DOHH2 (cell line): ENCODE results near the gene NAA10.

ENCODE experiments used
- H3F3A ChIP-seq: fragments of 200-600 bp; sonication (generic), shearing (Covaris generic); 2 replicates; pipeline ENCODE4 v1.6.0; 2016; ENCODE audit warnings: antibody characterized with exemption, mild to moderate bottlenecking; ENCODE audit not compliant: control insufficient read depth, insufficient read depth
- H3K27ac ChIP-seq: fragments of 200-600 bp; sonication (generic); 2 replicates; pipeline ENCODE4 v1.5.1; 2014; ENCODE audit warnings: low read depth, mild to moderate bottlenecking, low read length, moderate library complexity
- H3K27me3 ChIP-seq: fragments of 200-600 bp; sonication (generic); 2 replicates; pipeline ENCODE4 v1.6.1; 2014; ENCODE audit warnings: mild to moderate bottlenecking, low read length, mixed read lengths; ENCODE audit not compliant: control insufficient read depth
- H3K36me3 ChIP-seq: fragments of 200-600 bp; sonication (generic); 2 replicates; pipeline ENCODE4 v1.6.1; 2014; ENCODE audit warnings: mild to moderate bottlenecking, low read length, moderate library complexity, mixed read lengths; ENCODE audit not compliant: control insufficient read depth
- H3K4me1 ChIP-seq: fragments of 200-600 bp; sonication (generic); 2 replicates; pipeline ENCODE4 v1.6.1; 2014; ENCODE audit warnings: mild to moderate bottlenecking, low read length, mixed read lengths; ENCODE audit not compliant: control insufficient read depth
- H3K4me2 ChIP-seq: fragments of 200-600 bp; sonication (generic); 2 replicates; pipeline ENCODE4 v1.6.0; 2014; ENCODE audit warnings: mild to moderate bottlenecking, low read length, moderate library complexity
- H3K4me3 ChIP-seq: fragments of 200-600 bp; sonication (generic); 2 replicates; pipeline ENCODE4 v1.5.1; 2014; ENCODE audit warnings: mild to moderate bottlenecking, low read length, mixed read lengths
- H3K79me2 ChIP-seq: fragments of 200-600 bp; sonication (generic); 2 replicates; pipeline ENCODE4 v1.6.1; 2014; ENCODE audit warnings: mild to moderate bottlenecking, low read length, mixed read lengths; ENCODE audit not compliant: control insufficient read depth
- H3K9me2 ChIP-seq: fragments of 200-600 bp; sonication (generic); replicated peaks from 2 replicates; pipeline ENCODE4 v1.6.1; 2014; ENCODE audit warnings: mild to moderate bottlenecking, low read length, mixed read lengths; ENCODE audit not compliant: control insufficient read depth
- H3K9me3 ChIP-seq: fragments of 200-600 bp; sonication (generic); 2 replicates; pipeline ENCODE4 v1.6.1; 2014; ENCODE audit warnings: antibody characterized with exemption, low read length, mixed read lengths; ENCODE audit not compliant: control insufficient read depth, insufficient read depth
- H4K20me1 ChIP-seq: fragments of 200-600 bp; sonication (generic); 2 replicates; pipeline ENCODE4 v1.6.0; 2014; ENCODE audit warnings: low read depth, mild to moderate bottlenecking, antibody characterized with exemption, low read length, moderate library complexity; ENCODE audit not compliant: control insufficient read depth, insufficient read depth
- EZH2phosphoT487 ChIP-seq: fragments of 200-600 bp; sonication (generic); IDR thresholded peaks from 2 replicates; pipeline ENCODE4 v1.6.1; 2017; ENCODE audit warnings: borderline replicate concordance, mild to moderate bottlenecking, antibody characterized with exemption, low read length, moderate library complexity, mixed read lengths
- TF ChIP-seq, protein P1 (sequence below): fragments of 200-600 bp; sonication (generic); IDR thresholded peaks from one replicate; pipeline ENCODE4 v1.5.1; 2014; ENCODE audit warnings: antibody characterized with exemption, mild to moderate bottlenecking, low read depth, low read length; ENCODE audit not compliant: poor library complexity, severe bottlenecking

Gene NAA10

DNA sequence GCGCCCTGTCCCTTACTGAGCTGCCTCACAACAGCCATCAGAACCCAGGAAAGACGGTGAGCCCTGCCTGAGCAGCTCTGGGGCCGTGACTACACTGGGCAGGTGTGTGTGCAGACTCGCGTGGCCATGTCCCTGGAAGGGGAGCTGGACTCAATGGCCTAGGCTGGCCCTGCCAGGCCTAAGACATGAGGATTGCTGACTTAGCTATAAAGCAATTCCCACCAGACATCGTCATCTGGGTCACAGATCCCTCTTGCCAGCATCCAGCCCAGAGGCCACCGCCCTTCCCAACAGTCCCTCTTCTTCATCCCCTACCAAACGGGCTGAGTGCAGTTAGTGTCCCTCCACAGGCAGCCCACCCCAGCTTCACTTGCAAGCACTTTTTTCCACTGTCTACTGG lies 3.7 kb downstream of the NAA10 start:
- H3K4me3 ChIP-seq, result no peak overlapping the region
- H3K9me2 ChIP-seq, result no peaks in the 10 kb centered on the region
- no peak overlapping the region for H3K4me2 ChIP-seq
- peaks cover 29% of the 10 kb centered on the region for H3K79me2 ChIP-seq
- TF ChIP-seq, protein P1, sequence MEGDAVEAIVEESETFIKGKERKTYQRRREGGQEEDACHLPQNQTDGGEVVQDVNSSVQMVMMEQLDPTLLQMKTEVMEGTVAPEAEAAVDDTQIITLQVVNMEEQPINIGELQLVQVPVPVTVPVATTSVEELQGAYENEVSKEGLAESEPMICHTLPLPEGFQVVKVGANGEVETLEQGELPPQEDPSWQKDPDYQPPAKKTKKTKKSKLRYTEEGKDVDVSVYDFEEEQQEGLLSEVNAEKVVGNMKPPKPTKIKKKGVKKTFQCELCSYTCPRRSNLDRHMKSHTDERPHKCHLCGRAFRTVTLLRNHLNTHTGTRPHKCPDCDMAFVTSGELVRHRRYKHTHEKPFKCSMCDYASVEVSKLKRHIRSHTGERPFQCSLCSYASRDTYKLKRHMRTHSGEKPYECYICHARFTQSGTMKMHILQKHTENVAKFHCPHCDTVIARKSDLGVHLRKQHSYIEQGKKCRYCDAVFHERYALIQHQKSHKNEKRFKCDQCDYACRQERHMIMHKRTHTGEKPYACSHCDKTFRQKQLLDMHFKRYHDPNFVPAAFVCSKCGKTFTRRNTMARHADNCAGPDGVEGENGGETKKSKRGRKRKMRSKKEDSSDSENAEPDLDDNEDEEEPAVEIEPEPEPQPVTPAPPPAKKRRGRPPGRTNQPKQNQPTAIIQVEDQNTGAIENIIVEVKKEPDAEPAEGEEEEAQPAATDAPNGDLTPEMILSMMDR, result no peak
- TF ChIP-seq EZH2phosphoT487, result no peak
- H4K20me1 ChIP-seq, result no peaks in the 10 kb centered on the region
- peaks cover 43% of the 10 kb centered on the region for H3K36me3 ChIP-seq
- H3K9me3 ChIP-seq, result no peaks in the 10 kb centered on the region
- no peak overlapping the region for H3K27ac ChIP-seq
- H3K27me3 ChIP-seq, result no peaks in the 10 kb centered on the region
- peaks cover 9% of the 10 kb centered on the region; the same call in 1 of the 2 replicates for H3F3A ChIP-seq
- H3K4me1 ChIP-seq, result peaks cover 32% of the 10 kb centered on the region

DNA sequence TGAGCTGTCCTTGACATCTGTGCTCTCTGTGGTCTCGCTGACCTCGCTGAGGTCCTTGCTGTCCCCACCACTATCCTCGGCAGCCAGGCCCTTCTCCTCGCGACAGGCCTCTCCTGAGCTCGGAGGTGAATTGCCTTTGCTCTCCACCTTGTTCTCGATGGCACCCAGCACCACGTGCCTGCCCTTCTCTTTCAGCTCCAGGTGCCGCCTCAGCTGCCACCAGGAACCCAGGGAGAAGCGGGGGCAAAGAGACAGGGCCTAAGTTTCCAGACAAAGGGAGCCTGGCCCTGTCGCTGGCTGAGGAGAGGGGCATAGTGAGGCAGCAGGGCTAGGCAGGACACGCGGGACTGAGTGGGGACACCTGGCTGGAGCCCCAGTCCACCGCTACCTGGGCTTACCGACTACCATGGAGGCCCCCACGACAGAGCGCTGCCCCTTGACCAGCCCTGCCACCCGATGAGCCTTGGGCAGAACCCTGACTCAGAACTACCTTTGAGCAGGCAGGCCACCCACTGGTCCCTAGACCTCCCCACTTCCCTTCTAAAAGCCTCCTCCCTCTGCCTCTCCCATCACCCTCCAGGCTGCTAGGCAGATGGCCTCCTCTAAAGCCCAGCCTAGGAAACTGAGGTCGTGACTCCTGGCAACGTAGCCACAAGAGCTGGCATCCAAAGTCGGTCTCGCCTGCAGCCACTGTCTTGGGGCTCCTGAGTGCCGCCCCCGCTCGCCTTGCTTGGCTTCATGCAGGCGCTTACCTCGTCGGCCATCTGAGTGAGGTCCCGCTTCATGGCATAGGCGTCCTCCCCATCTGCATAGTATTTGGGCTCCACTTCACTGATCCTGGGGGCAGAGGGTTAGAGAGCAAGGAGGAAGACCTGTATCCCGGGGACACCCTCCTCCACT lies 4.6 kb downstream of the NAA10 start:
- Histone ChIP-seq H3F3A (peaks cover 9% of the 10 kb centered on the region; the same call in 1 of the 2 replicates), H3K36me3 (peaks cover 49% of the 10 kb centered on the region), H3K27me3 (no peaks in the 10 kb centered on the region), H3K79me2 (peaks cover 31% of the 10 kb centered on the region), H3K4me2 (peak overlapping the region; percentile 64), H3K4me3 (no peak overlapping the region; the same call in 1 of the 2 replicates), H3K27ac (peak overlapping the region; percentile 63; the same call in 1 of the 2 replicates), H3K9me2 (no peaks in the 10 kb centered on the region), H4K20me1 (no peaks in the 10 kb centered on the region), H3K9me3 (no peaks in the 10 kb centered on the region), H3K4me1 (peaks cover 29% of the 10 kb centered on the region)
- no peak for TF ChIP-seq EZH2phosphoT487
- TF ChIP-seq, protein P1, result no peak

DNA sequence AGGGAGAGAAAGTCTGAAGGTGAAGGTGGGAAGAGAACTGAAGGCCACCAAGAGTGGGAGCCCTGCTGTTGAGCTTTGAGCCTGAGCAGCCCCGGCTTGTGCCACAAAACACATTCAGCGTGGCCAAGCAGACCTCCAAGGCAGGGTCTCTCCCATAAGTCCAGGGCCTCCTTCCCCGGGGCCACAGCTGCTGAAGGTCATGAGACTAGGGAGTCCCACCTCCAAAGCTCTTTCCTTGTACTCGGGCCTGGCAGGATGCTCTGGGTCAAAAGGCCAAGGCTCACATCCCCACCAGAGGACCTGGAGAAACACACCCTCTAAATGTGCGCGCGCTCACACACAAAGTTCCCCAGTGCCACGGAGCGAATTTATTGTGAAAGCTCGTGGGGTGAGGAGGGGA lies 5.3 kb downstream of the NAA10 start:
- Histone ChIP-seq H3K9me2 (no peaks in the 10 kb centered on the region), H3K9me3 (no peaks in the 10 kb centered on the region), H3F3A (peaks cover 9% of the 10 kb centered on the region; the same call in 1 of the 2 replicates), H3K36me3 (peaks cover 56% of the 10 kb centered on the region), H3K27ac (peak overlapping the region; percentile 63), H3K4me1 (peaks cover 35% of the 10 kb centered on the region), H3K27me3 (no peaks in the 10 kb centered on the region), H3K79me2 (peaks cover 34% of the 10 kb centered on the region), H3K4me2 (peak overlapping the region; percentile 64), H3K4me3 (peak overlapping the region; percentile 60), H4K20me1 (no peaks in the 10 kb centered on the region)
- no peak for TF ChIP-seq EZH2phosphoT487
- TF ChIP-seq, protein P1, result no peak
